NCI-H2196 (cell line): Measurements from ENCODE around the gene SERPINB8.

Source experiments
- DNase-seq: peaks from one replicate; lab custom pipeline; 2025; ENCODE audit not compliant: unreplicated experiment; lab: John Stamatoyannopoulos, UW

Gene SERPINB8

DNA sequence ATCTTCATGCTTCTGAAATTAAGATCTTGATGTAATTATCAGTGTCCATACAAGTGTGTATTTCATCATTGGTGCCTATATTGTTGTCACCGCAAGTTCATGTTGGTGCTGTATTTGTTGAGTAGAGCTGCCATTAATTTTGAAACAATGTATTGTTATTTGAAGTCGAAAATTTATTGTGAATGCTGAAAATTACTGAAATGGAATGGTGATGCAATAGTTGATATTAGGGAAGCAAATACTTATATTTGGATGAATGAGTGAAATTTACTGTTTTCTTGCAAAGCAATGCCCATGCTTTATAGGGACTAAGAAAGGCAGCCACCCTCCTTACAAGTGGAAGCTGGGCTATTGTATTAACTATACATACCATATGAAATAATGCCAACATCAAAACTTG, 41.6 kb downstream of the SERPINB8 start:
- no peak for DNase-seq

DNA sequence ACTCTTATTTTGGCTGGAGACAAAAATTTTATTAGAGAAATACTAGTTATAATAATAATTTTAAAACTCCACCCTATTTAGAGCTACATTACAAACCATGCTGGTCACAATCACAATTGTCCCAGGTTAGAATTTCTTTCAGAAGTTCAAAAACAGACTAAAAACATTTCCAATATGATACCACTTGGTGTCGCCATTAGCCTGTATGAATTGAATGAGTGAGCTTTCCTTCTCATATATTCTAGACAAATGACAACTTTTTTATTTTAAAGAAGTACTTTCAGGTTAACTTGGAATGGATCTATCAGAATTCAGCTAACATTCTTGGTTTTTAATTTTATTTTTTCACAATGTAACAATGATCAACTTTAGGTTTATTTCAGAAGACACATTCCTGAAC, 48.0 kb downstream of the SERPINB8 start:
- peak; percentile 27 for DNase-seq

DNA sequence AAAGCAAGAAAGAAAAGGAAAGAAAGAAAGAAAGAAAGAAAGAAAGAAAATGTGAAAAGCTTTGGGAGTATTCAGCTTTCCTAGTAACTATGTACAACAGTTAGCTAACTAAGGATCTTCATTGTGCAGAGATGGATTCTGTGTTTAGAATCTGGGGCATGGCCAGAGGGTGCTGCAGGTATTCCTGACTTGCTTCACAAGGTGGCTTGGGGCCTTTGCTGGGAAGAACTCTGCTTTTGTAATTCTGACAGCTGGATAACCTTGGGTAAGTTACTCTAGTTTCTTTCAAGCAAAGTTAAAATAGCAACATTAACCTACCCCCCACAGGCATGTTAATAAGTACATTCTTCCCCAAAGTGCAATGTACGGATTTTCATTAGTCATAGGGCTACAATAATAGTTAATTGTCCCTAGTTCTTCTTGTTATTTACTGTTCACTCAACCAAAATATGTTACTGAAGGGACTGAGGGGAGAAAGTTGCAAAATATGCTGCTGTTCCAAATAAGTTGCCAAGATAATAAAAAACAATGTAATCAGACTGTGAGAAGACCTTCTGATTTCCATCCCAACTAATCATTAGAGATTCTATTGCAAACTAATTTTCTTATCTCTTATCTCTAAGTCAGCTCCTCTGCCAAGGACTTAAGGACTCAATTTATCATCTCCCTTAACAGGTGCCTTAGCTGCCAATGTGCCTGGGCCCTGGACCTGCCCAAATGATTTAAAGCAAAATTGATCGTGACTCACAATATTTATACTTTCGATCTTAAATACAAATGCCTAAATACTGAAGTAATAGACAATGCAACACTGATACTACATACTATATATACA, 50.3 kb downstream of the SERPINB8 start:
- no peak for DNase-seq

DNA sequence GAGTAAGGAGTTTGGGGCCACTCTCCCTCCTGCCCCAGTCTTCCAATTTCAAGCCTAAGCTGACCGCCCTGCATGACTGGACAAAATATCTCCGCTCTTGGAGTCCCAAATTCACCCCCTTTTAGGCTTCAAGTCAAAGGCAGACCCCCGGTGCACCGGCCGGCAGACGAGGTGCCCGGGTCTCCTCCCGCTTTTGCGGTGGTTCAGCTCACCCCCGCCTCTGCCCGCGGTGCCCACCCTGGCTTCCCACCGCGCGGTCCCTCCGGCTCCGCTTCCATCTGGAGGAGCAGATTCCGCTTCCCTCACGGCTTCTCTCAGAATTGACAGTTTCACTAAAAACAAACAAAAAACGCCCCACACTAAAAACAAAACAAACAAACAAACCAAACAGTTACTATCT, 56.5 kb downstream of the SERPINB8 start:
- DNase-seq, result no peak

DNA sequence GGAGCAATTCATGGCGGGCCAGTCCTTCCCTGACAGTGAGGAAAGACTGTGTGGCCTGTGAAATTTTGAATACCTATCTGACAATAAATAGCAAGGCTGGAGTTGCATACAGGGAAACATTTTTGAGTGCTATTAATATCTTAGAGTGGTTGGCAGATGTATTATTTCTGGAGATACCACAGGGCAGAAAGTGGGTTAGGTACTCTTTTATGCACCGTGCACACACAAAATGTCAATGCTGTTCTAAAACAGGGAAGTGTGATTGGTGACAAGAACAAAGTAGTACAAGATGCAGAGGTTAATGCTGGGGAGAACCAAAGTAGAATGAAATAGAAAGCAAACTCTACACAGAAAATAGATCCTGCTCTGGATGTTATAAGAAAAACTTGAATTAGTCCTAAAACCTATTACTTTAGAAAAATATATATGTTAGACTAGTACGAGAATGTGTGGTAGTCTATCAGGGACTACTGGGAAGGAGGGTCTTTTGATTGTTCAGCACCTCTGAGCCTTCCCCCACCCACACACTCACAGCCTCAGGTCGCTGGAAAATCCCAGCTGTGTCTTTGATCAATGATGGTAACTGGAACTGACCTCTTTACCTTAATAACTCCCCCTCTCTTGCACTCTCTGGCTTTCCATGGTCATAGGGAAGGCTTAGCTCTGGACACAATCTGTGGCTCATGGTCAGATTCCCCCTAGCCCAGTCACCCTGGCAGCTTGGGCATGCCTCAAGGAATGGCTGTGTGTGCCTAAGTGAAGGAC, 58.2 kb downstream of the SERPINB8 start:
- no peak for DNase-seq

DNA sequence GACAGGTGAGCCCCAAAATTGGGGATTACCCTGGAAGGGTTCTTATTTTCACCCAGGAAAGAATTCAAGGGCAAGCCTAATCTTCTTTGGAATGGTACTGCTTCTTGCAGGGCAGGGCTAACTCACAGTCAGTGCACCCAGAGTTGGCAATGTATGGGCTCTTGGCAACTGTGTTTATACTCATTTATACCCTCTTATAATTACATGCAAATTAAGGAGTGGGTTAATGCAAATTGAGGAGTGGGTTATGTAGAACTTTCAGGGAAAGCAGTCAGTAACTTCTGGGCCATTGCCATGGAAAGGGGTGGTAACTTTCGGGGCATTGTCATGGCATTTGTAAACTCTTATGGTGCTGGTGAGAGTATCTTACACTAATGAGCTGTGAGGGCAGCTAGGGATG, 59.2 kb downstream of the SERPINB8 start:
- DNase-seq, result no peak

DNA sequence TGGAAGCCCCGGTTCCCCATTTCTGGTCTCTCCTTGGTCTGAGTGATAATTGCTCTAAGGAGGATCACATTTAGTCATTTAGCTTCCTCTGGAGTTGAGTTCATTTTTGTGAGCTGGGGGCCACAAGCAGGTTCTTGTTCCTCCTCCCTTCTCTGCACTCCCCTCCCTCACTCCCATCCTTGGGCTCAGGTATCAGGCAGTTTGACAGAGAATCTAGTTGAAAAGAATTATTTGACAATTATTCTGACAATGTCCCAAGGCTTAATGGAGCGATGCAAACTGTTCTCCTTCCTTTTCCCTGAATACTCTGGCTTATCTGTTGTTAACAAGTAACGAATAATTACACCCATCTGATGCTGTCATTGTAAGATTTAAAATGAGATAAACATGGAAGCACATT, 61.5 kb downstream of the SERPINB8 start:
- no peak for DNase-seq

DNA sequence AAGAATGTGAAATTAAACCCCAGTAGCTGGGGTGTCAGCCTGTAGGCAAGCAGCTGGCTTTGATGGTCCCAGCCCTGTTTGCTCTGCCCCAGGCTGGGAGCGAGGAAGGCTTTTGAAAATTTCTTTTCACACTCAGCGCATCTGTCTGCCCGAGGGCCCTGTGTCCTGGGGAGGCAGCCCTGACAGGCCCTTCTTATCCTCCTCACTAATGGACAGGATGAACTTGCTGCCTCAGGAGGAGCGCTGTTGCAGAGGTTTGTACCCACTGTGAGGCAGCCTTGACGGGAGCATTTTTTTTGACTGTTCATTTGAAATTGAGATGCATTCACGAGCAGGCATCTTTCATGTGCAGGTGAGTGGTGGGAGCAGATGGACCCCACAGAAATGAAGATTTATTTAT, 62.4 kb downstream of the SERPINB8 start:
- no peak for DNase-seq

DNA sequence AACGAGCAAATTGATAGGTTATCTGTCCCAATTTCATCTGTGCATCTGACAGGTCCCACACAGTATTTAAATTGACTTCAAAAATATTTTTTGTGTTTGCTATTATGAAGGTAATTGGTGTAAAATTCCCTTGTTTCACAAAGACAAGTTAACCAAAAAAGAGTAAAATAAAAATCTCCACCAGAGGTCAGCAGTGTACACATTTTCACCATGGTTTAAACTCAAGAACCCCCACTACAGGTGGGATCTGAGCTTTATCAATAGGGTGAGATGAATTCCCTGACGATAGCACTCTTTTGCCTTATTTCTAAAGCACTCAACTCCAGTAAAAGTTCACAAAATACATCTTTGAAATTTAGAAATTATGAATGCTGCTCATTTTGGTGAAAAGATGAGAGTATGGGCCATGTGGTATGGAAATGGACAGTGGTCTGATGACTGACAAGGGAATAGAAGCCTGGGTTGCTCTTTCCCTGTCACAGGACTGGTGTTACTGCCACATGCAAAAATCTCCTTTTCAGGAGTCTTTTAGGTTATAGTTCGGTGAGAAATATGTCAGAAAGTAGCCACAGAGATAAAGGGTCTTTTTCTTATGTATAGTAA, 68.0 kb downstream of the SERPINB8 start:
- peak; percentile 31 for DNase-seq
